Chondrocyte (in vitro differentiated cells): ENCODE results near the gene ZNF174. TPM values are rescaled to one million over a fixed set of nuclear protein-coding genes. Genes with fewer than 3 reads are reported as not detected.
A peak's percentile ranks its signal among the peaks of the same experiment; 100 is the strongest.

Experiments
- DNase-seq: peaks from one replicate; pipeline ENCODE4 v3.0.0; 2021; ENCODE audit warnings: mixed read lengths, low spot score
- H3K27ac Mint-ChIP-seq: one replicate; pipeline ENCODE4 v1.8.0; 2021; ENCODE audit warnings: mild to moderate bottlenecking, moderate library complexity, mixed read lengths; ENCODE audit not compliant: unreplicated experiment
- H3K27me3 Mint-ChIP-seq: 2 replicates; pipeline ENCODE4 v1.8.0; 2021; ENCODE audit warnings: low read depth, mixed read lengths
- H3K36me3 Mint-ChIP-seq: 2 replicates; pipeline ENCODE4 v1.8.0; 2021; ENCODE audit warnings: low read depth, mixed read lengths
- H3K4me1 Mint-ChIP-seq: 2 replicates; pipeline ENCODE4 v1.8.0; 2021; ENCODE audit warnings: low read depth, mild to moderate bottlenecking, mixed read lengths
- H3K4me3 Mint-ChIP-seq: one replicate; pipeline ENCODE4 v1.8.0; 2021; ENCODE audit warnings: mild to moderate bottlenecking, moderate library complexity, mixed read lengths; ENCODE audit not compliant: unreplicated experiment
- H3K9me3 Mint-ChIP-seq: 2 replicates; pipeline ENCODE4 v1.8.0; 2021; ENCODE audit warnings: low read depth, mixed read lengths
- CTCF ChIP-seq: fragments of 200-600 bp; sonication (generic); IDR thresholded peaks from 2 replicates; pipeline ENCODE4 v1.5.0; 2021; ENCODE audit warnings: antibody characterized with exemption, mild to moderate bottlenecking, moderate library complexity
- total RNA-seq: library from RNA; stranded (reverse); gene quantifications from 3 replicates; pipeline ENCODE4 v1.2.1, GENCODE V29; 2021

Gene ZNF174
- total RNA-seq, 1 donor from 2014 or later: 10.6 TPM

GRCh38 chr16:3457434-3458252 is 56.6 kb downstream of the ZNF174 start:
- Mint-ChIP-seq H3K4me1 (peaks cover 49% of the 10 kb centered on the region), H3K27ac (peak overlapping the region; percentile 87)

GRCh38 chr16:3458278-3458851 is 57.4 kb downstream of the ZNF174 start:
- Mint-ChIP-seq H3K4me3 (peak overlapping the region; percentile 88), H3K9me3 (no peaks in the 10 kb centered on the region), H3K4me1 (peaks cover 49% of the 10 kb centered on the region), H3K36me3 (no peaks in the 10 kb centered on the region), H3K27me3 (no peaks in the 10 kb centered on the region), H3K27ac (peak overlapping the region; percentile 94)
- DNase-seq: no peak
- TF ChIP-seq CTCF: no peak

More at GRCh38 chr16:3457434-3458252, 56.6 kb downstream of the ZNF174 start:
- no peaks in the 10 kb centered on the region for H3K36me3 Mint-ChIP-seq
- H3K9me3 Mint-ChIP-seq: no peaks in the 10 kb centered on the region
- TF ChIP-seq CTCF: peak; percentile 70
- peak overlapping the region; percentile 72 for H3K4me3 Mint-ChIP-seq
- no peak for DNase-seq
- no peaks in the 10 kb centered on the region for H3K27me3 Mint-ChIP-seq

GRCh38 chr16:3458852-3459361 is 57.9 kb downstream of the ZNF174 start:
- Mint-ChIP-seq H3K9me3 (no peaks in the 10 kb centered on the region), H3K36me3 (no peaks in the 10 kb centered on the region), H3K4me1 (peaks cover 49% of the 10 kb centered on the region), H3K4me3 (peak overlapping the region; percentile 88), H3K27me3 (no peaks in the 10 kb centered on the region), H3K27ac (peak overlapping the region; percentile 94)
- TF ChIP-seq CTCF: no peak
- no peak for DNase-seq

Other genes with a start within 250 kb of the ZNF174 start
- 0.37 to 0.38 TPM in 2 of 3 replicates, not detected in the other for gene OR1F1, start 213.0 kb upstream of the ZNF174 start, total RNA-seq
- gene ZNF200, start 166.1 kb upstream of the ZNF174 start, total RNA-seq: 6.6 to 7.8 TPM (median 7.6 TPM) in 3 replicates
- not detected in 3 replicates for gene MEFV, start 144.6 kb upstream of the ZNF174 start, total RNA-seq
- 22.9 to 28.2 TPM (median 24.6 TPM) in 3 replicates for gene ZNF263, start 117.7 kb upstream of the ZNF174 start, total RNA-seq
- 5.4 to 7.1 TPM (median 6.2 TPM) in 3 replicates for gene TIGD7, start 95.8 kb upstream of the ZNF174 start, total RNA-seq
- gene ZNF75A, start 95.7 kb upstream of the ZNF174 start, total RNA-seq: 20.9 to 22.0 TPM (median 21.6 TPM) in 3 replicates
- gene OR2C1, start 45.3 kb upstream of the ZNF174 start, total RNA-seq: not detected in 3 replicates
- 11.3 to 13.4 TPM (median 13.3 TPM) in 3 replicates for gene ZSCAN32, start 211 bp upstream of the ZNF174 start, total RNA-seq
- 2.0 to 2.7 TPM (median 2.5 TPM) in 3 replicates for gene ZNF597, start 42.3 kb downstream of the ZNF174 start, total RNA-seq
- 46.5 to 51.1 TPM (median 47.2 TPM) in 3 replicates for gene NAA60, start 42.5 kb downstream of the ZNF174 start, total RNA-seq
- not detected in 3 replicates for gene C16orf90, start 94.3 kb downstream of the ZNF174 start, total RNA-seq
- gene CLUAP1, start 99.8 kb downstream of the ZNF174 start, total RNA-seq: 19.3 to 21.8 TPM (median 20.6 TPM) in 3 replicates
- gene NLRC3, start 176.2 kb downstream of the ZNF174 start, total RNA-seq: 0.05 to 0.24 TPM (median 0.12 TPM) in 3 replicates
- gene SLX4, start 210.4 kb downstream of the ZNF174 start, total RNA-seq: 9.3 to 11.8 TPM (median 9.9 TPM) in 3 replicates